Neuronal stem cell (in vitro differentiated cells): ENCODE data around the gene HYAL1.
"Not testable (repeated sequence)": the region's sequence is repeated elsewhere in the genome, so short reads cannot be mapped to it uniquely, and the experiment has no call there.

ENCODE experiments used
- DNase-seq: peaks from one replicate; pipeline ENCODE4 v3.0.0-alpha.2; 2013; ENCODE audit warnings: low spot score
- H2AFZ ChIP-seq: one replicate; pipeline ENCODE4 v1.6.1; 2013; ENCODE audit warnings: mild to moderate bottlenecking, low read length, inconsistent platforms
- H2AK5ac ChIP-seq: 2 replicates; pipeline ENCODE4 v1.6.1; 2013; ENCODE audit warnings: low read depth, mild to moderate bottlenecking, inconsistent platforms, low read length, moderate library complexity, mixed read lengths
- H2BK120ac ChIP-seq: 2 replicates; pipeline ENCODE4 v1.6.1; 2013; ENCODE audit warnings: low read depth, mild to moderate bottlenecking, inconsistent platforms, low read length, moderate library complexity, mixed read lengths
- H2BK12ac ChIP-seq: one replicate; pipeline ENCODE4 v1.6.1; 2013; ENCODE audit warnings: low read length, inconsistent platforms
- H2BK15ac ChIP-seq: 2 replicates; pipeline ENCODE4 v1.6.1; 2013; ENCODE audit warnings: mild to moderate bottlenecking, low read length, inconsistent platforms, mixed read lengths
- H2BK5ac ChIP-seq: one replicate; pipeline ENCODE4 v1.6.1; 2013; ENCODE audit warnings: inconsistent platforms, mild to moderate bottlenecking, low read length, moderate library complexity
- H3K14ac ChIP-seq: one replicate; pipeline ENCODE4 v1.6.1; 2013; ENCODE audit warnings: low read length, inconsistent platforms
- H3K18ac ChIP-seq: 2 replicates; pipeline ENCODE4 v1.6.1; 2013; ENCODE audit warnings: low read length, inconsistent platforms
- H3K23ac ChIP-seq: 2 replicates; pipeline ENCODE4 v1.6.1; 2013; ENCODE audit warnings: low read depth, mild to moderate bottlenecking, mixed read lengths, low read length, inconsistent platforms; ENCODE audit not compliant: poor library complexity
- H3K27ac ChIP-seq: replicated peaks from 3 replicates; pipeline ENCODE4 v1.5.1; 2013; ENCODE audit warnings: low read length, inconsistent platforms
- H3K27me3 ChIP-seq, 3 experiments: 2 replicates each; pipeline ENCODE4 v1.6.1; 2013; ENCODE audit warnings: low read length in 3 of 3, mild to moderate bottlenecking in 2 of 3, inconsistent platforms in 1 of 3, low read depth in 1 of 3, mixed read lengths in 1 of 3, moderate library complexity in 1 of 3; ENCODE audit not compliant: control insufficient read depth in 3 of 3, insufficient read depth in 3 of 3
- H3K36me3 ChIP-seq, 2 donors: replicated peaks in 1 of 2; 2 replicates each; pipeline ENCODE4 v1.6.1; 2013; ENCODE audit warnings: low read length in 2 of 2; ENCODE audit not compliant: control insufficient read depth in 2 of 2, insufficient read depth in 2 of 2
- H3K4ac ChIP-seq: 2 replicates; pipeline ENCODE4 v1.6.1; 2013; ENCODE audit warnings: inconsistent platforms, mild to moderate bottlenecking, low read length, moderate library complexity
- H3K4me1 ChIP-seq, 2 donors: 1 replicate in 1 of 2; 2 replicates in 1 of 2; pipeline ENCODE4 v1.6.1; 2013; ENCODE audit warnings: low read length in 2 of 2, low read depth in 1 of 2; ENCODE audit not compliant: control insufficient read depth in 2 of 2, insufficient read depth in 1 of 2
- H3K4me2 ChIP-seq: one replicate; pipeline ENCODE4 v1.6.1; 2013; ENCODE audit warnings: mild to moderate bottlenecking, low read length, inconsistent platforms; ENCODE audit not compliant: insufficient read depth, poor library complexity, severe bottlenecking
- H3K4me3 ChIP-seq, 2 donors: 2 replicates each; pipeline ENCODE4 v1.5.1; 2013; ENCODE audit warnings: low read length in 2 of 2, mild to moderate bottlenecking in 2 of 2, inconsistent platforms in 1 of 2, moderate library complexity in 1 of 2
- H3K79me1 ChIP-seq: one replicate; pipeline ENCODE4 v1.6.1; 2013; ENCODE audit warnings: low read depth, mild to moderate bottlenecking, inconsistent platforms, low read length, moderate library complexity
- H3K9ac ChIP-seq: one replicate; pipeline ENCODE4 v1.6.1; 2013; ENCODE audit warnings: mild to moderate bottlenecking, low read depth, low read length, inconsistent platforms; ENCODE audit not compliant: poor library complexity
- H3K9me3 ChIP-seq, 2 donors: replicated peaks in 1 of 2; 2 replicates each; pipeline versions ENCODE3 to v1.6.1; 2013; ENCODE audit warnings: low read length in 2 of 2, mild to moderate bottlenecking in 2 of 2, inconsistent platforms in 1 of 2, low read depth in 1 of 2, mixed read lengths in 1 of 2, moderate library complexity in 1 of 2; ENCODE audit not compliant: control insufficient read depth in 2 of 2, insufficient read depth in 1 of 2
- H4K8ac ChIP-seq: one replicate; pipeline ENCODE4 v1.6.1; 2013; ENCODE audit warnings: low read depth, mild to moderate bottlenecking, inconsistent platforms, low read length, moderate library complexity
- H4K91ac ChIP-seq: one replicate; pipeline ENCODE4 v1.6.1; 2013; ENCODE audit warnings: low read length, low read depth, mild to moderate bottlenecking, inconsistent platforms; ENCODE audit not compliant: poor library complexity
- WGBS, 2 donors: extraction: QIAGEN DNeasy Blood & Tissue Kit; methylation state at CpG; one replicate each; pipeline ENCODE4 v1.1.7; 2013; ENCODE audit warnings: missing lambda C conversion rate in 2 of 2, mixed read lengths in 1 of 2; ENCODE audit not compliant: insufficient read length in 2 of 2, insufficient replicate concordance in 1 of 2; ENCODE audit errors: extremely low coverage in 2 of 2; 5-methylcytosine and 5-hydroxymethylcytosine counted together

Gene HYAL1

DNA sequence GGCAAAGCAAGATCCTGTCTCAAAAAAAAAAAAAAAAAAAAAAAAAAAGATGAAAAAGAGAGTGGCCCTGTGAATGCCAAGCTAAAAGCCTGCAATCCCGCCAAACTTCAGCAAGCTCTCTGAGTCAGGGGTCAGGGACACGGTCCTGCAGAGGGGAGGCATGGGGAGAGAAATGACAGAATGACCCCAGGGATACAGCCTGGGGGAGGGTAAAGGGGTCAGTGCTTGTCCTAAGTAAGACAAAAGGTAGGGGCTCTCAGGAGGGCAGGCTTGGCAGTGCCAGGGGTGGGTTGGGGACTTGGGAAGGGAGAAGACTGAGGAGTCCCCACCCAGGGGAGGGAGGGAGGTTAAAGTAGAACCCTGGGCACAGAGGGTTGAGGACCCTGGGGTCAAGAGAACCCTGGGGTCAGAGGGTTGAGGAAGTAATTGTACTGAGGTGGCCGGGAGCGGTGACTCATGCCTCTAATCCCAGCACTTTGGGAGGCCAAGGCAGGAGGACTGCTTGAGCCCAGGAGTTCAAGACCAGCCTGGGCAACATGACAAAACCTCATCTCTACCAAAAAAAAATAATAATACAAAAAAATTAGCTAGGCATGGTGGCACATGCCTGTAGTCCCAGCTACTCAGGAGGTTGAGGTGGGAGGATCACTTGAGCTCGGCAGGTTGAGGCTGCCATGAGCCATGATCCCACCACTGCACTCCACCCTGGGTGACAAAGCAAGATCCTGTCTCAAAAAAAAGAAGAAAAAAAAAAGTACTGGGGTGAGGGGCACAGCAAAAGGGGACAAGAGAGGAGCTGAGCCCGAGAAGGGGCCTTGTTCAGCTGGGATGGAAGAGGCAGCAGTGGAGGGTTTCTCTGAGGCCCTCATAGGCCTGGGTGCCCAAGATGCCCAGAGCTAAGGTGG, 39.6 kb downstream of the HYAL1 start:
- H3K23ac ChIP-seq, result no peak overlapping the region
- H3K36me3 ChIP-seq, result peaks cover 4 to 10% of the 10 kb centered on the region in 2 donors
- H2BK15ac ChIP-seq, result peak overlapping the region; percentile 23
- peak overlapping the region; percentile 80 for H2BK5ac ChIP-seq
- H2BK120ac ChIP-seq, result peak overlapping the region; percentile 2
- peak overlapping the region; percentile 64 for H4K91ac ChIP-seq
- peak overlapping the region; percentile 99 for H4K8ac ChIP-seq
- H3K27me3 ChIP-seq, result no peaks in the 10 kb centered on the region
- peak overlapping the region; percentile 89 for H3K18ac ChIP-seq
- peak overlapping the region; percentile 32 for H3K9ac ChIP-seq
- H3K14ac ChIP-seq, result peak overlapping the region; percentile 39
- peak overlapping the region; percentile 66 for H2AK5ac ChIP-seq
- H3K79me1 ChIP-seq, result peaks cover 3% of the 10 kb centered on the region
- H3K4me1 ChIP-seq, result peaks cover 58 to 65% of the 10 kb centered on the region in 2 donors
- H3K27ac ChIP-seq, result peak overlapping the region; percentile 95
- peak overlapping the region; percentile 77 for H2AFZ ChIP-seq
- no peaks in the 10 kb centered on the region for H3K9me3 ChIP-seq
- no peak for DNase-seq
- H2BK12ac ChIP-seq, result peak overlapping the region; percentile 3
- H3K4ac ChIP-seq, result no peak overlapping the region
- peak overlapping the region; percentile 42 for H3K4me2 ChIP-seq
- no peak overlapping the region for H3K4me3 ChIP-seq
- WGBS, 2 donors, result no CpG with 5 or more reads among the region's 6 CpGs

GRCh38 chr3:50262778-50263177, 40.6 kb downstream of the HYAL1 start:
- no peak overlapping the region for H3K4me3 ChIP-seq
- H2AFZ ChIP-seq, result no peak overlapping the region
- no peak overlapping the region for H3K4me2 ChIP-seq
- peak overlapping the region; percentile 54 for H2AK5ac ChIP-seq
- H3K27ac ChIP-seq, result no peak overlapping the region
- H3K4ac ChIP-seq, result no peak overlapping the region
- no peaks in the 10 kb centered on the region for H3K9me3 ChIP-seq
- H2BK15ac ChIP-seq, result peak overlapping the region; percentile 34
- H3K9ac ChIP-seq, result no peak overlapping the region
- H3K4me1 ChIP-seq, result peaks cover 57 to 60% of the 10 kb centered on the region in 2 donors
- DNase-seq, result no peak
- H3K14ac ChIP-seq, result no peak overlapping the region
- H2BK12ac ChIP-seq, result no peak overlapping the region
- H3K18ac ChIP-seq, result peak overlapping the region; percentile 46
- H3K79me1 ChIP-seq, result peaks cover 3% of the 10 kb centered on the region
- no peaks in the 10 kb centered on the region for H3K27me3 ChIP-seq
- no peak overlapping the region for H2BK120ac ChIP-seq
- H3K23ac ChIP-seq, result no peak overlapping the region
- H4K8ac ChIP-seq, result no peak overlapping the region
- H4K91ac ChIP-seq, result no peak overlapping the region
- no CpG with 5 or more reads among the region's 7 CpGs for WGBS, 2 donors
- peaks cover 10 to 19% of the 10 kb centered on the region in 2 donors for H3K36me3 ChIP-seq
- peak overlapping the region; percentile 46 for H2BK5ac ChIP-seq

- H3K79me1 ChIP-seq, H2BK5ac ChIP-seq, H2AFZ ChIP-seq, H2BK120ac ChIP-seq, H3K27ac ChIP-seq, H3K4ac ChIP-seq, H3K23ac ChIP-seq, H3K14ac ChIP-seq, H3K4me2 ChIP-seq, H3K4me3 ChIP-seq, H3K9me3 ChIP-seq, H2BK12ac ChIP-seq, H4K91ac ChIP-seq, DNase-seq, H4K8ac ChIP-seq, H3K27me3 ChIP-seq: not testable (repeated sequence)
- no CpG with 5 or more reads among the region's 4 CpGs for WGBS, 2 donors
- H3K9ac ChIP-seq, result peak overlapping the region; percentile 17
- H2BK15ac ChIP-seq, result peak overlapping the region; percentile 18
- H3K18ac ChIP-seq, result peak overlapping the region; percentile 72
- peak overlapping the region; percentile 54 for H2AK5ac ChIP-seq
- H3K36me3 ChIP-seq, result peaks cover 15 to 25% of the 10 kb centered on the region in 2 donors
- peaks cover 57 to 60% of the 10 kb centered on the region in 2 donors for H3K4me1 ChIP-seq
Observed at GRCh38 chr3:50262200-50262599, 41.2 kb downstream of the HYAL1 start.

DNA sequence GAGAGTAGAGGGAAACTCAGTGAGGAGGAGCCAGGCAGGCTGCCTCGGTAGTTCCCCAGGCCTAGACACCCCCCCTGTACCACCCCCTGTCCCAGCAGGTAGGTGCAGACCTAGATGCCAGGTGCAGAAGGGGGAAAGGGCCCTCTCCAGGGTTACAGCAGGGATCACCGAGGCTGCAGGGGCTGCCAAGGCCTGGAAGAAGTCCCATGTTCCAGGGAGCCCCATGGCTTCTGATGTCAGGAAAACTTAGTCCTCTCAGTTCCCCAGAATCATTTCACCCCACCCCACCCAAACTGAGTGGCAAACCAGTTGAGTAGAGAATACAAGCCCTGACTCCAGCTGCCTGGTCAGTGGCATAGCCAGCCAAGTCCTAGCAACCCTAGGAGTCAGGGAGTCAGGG, 41.9 kb downstream of the HYAL1 start:
- peak overlapping the region; percentile 95 for H3K27ac ChIP-seq
- WGBS, 2 donors, result no CpG with 5 or more reads among the region's 2 CpGs

More for the DNA sequence above, 41.9 kb downstream of the HYAL1 start:
- H4K8ac ChIP-seq, result no peak overlapping the region
- H3K4me3 ChIP-seq, result no peak overlapping the region
- peak overlapping the region; percentile 53 for H3K9ac ChIP-seq
- no peak for DNase-seq
- no peak overlapping the region for H2BK15ac ChIP-seq
- no peak overlapping the region for H3K4ac ChIP-seq
- H3K9me3 ChIP-seq, result peaks cover 0 to 2% of the 10 kb centered on the region in 2 donors
- no peak overlapping the region for H2BK120ac ChIP-seq
- H2BK5ac ChIP-seq, result peak overlapping the region; percentile 100
- H3K14ac ChIP-seq, result peak overlapping the region; percentile 91
- H3K36me3 ChIP-seq, result peaks cover 22 to 32% of the 10 kb centered on the region in 2 donors
- no peaks in the 10 kb centered on the region for H3K27me3 ChIP-seq
- peak overlapping the region; percentile 46 for H2AK5ac ChIP-seq
- H3K4me2 ChIP-seq, result no peak overlapping the region
- peak overlapping the region; percentile 76 for H2BK12ac ChIP-seq
- peak overlapping the region; percentile 1 for H3K23ac ChIP-seq
- peak overlapping the region; percentile 45 for H4K91ac ChIP-seq
- peak overlapping the region; percentile 94 for H3K18ac ChIP-seq
- H3K79me1 ChIP-seq, result peaks cover 7% of the 10 kb centered on the region
- no peak overlapping the region for H2AFZ ChIP-seq
- peaks cover 57 to 60% of the 10 kb centered on the region in 2 donors for H3K4me1 ChIP-seq
